K562 (cell line): ENCODE results near the gene ROBO1. TPM values are rescaled to one million over a fixed set of nuclear protein-coding genes. Genes with fewer than 3 reads are reported as not detected.

Source experiments
- ATAC-seq: fragments of 200-7000 bp; cut with Tn5 transposase; 3 replicates; pipeline ENCODE4 v1.9.1; 2020; ENCODE audit warnings: moderate library complexity
- BruUV-seq: library from RNA; stranded (reverse); fragments of 400-500 nt; replicated peaks from 2 replicates; lab custom pipeline; 2021; lab: Mats Ljungman, UMichigan
- CTCF ChIA-PET: fragments of 300-600 bp; formaldehyde crosslinking; extraction: SDS; loops from one replicate; lab custom pipeline; 2021; ENCODE audit warnings: low intra/inter-chr PET ratio; lab: Yijun Ruan, JAX
- POLR2A ChIA-PET: fragments of 300-600, 350-650 bp; sonication (Branson Sonifier 250); formaldehyde crosslinking; extraction: SDS; loops from one replicate; lab custom pipeline; 2021; ENCODE audit warnings: antibody characterized with exemption, inconsistent platforms; lab: Yijun Ruan, JAX
- DNase-seq, 4 experiments: peaks; one replicate each; pipeline versions ENCODE4 v3.0.0 to v3.0.0-alpha.2; 2011 to 2018; ENCODE audit warnings: low spot score in 3 of 4, mixed read lengths in 3 of 4; ENCODE audit errors: extremely low read depth in 1 of 4
- FAIRE-seq: peaks from 2 replicates; lab custom pipeline; 2011; peaks lifted over from hg19 to GRCh38; lab: Jason Lieb, UNC
- H2AFZ ChIP-seq: 2 replicates; pipeline ENCODE4 v1.6.0; 2011; ENCODE audit warnings: low read depth, low read length, control low read depth, inconsistent platforms
- H3K27ac ChIP-seq: fragments of 200-600 bp; 3 replicates; pipeline ENCODE4 v1.8.0; 2011; ENCODE audit warnings: low read depth, mild to moderate bottlenecking, control low read depth, inconsistent platforms, low read length, moderate library complexity, mixed read lengths; ENCODE audit errors: extremely low read depth
- H3K27me3 ChIP-seq, 2 experiments: fragments of 300-600 bp in 1 of 2; 2 replicates in 1 of 2; 3 replicates in 1 of 2; pipeline versions ENCODE4 v1.6.0 to v1.8.0; 2011; ENCODE audit warnings: inconsistent platforms in 2 of 2, low read length in 2 of 2, mild to moderate bottlenecking in 1 of 2, mixed read lengths in 1 of 2, moderate library complexity in 1 of 2; ENCODE audit not compliant: control insufficient read depth in 2 of 2, insufficient read depth in 2 of 2
- H3K36me3 ChIP-seq: fragments of 300-600 bp; 3 replicates; pipeline ENCODE4 v1.8.0; 2011; ENCODE audit warnings: mild to moderate bottlenecking, low read length, inconsistent platforms; ENCODE audit not compliant: control insufficient read depth, insufficient read depth
- H3K4me1 ChIP-seq, 2 experiments: fragments of 200-600 bp in 1 of 2; replicated peaks in 1 of 2; 2 replicates in 1 of 2; 3 replicates in 1 of 2; pipeline versions ENCODE4 v1.5.1 to v1.8.0; 2011; ENCODE audit warnings: inconsistent platforms in 2 of 2, low read length in 2 of 2, mild to moderate bottlenecking in 1 of 2, mixed read lengths in 1 of 2, moderate library complexity in 1 of 2; ENCODE audit not compliant: control insufficient read depth in 2 of 2, insufficient read depth in 2 of 2
- H3K4me2 ChIP-seq: 2 replicates; pipeline ENCODE4 v1.6.1; 2011; ENCODE audit warnings: low read length, control low read depth, inconsistent platforms, mixed read lengths; ENCODE audit not compliant: insufficient read depth
- H3K4me3 ChIP-seq: fragments of 200-600 bp; sonication (generic), shearing (Covaris generic); 2 replicates; pipeline ENCODE4 v1.5.1; 2016; ENCODE audit warnings: control low read depth, inconsistent platforms
- H3K79me2 ChIP-seq: fragments of 200-600 bp; 3 replicates; pipeline ENCODE4 v1.8.0; 2011; ENCODE audit warnings: low read length, inconsistent platforms; ENCODE audit not compliant: control insufficient read depth, insufficient read depth
- H3K9ac ChIP-seq, 2 experiments: 2 replicates each; pipeline versions ENCODE4 v1.6.0 to v1.6.1; 2011; ENCODE audit warnings: low read depth in 2 of 2, low read length in 2 of 2, control low read depth in 1 of 2, inconsistent platforms in 1 of 2, mild to moderate bottlenecking in 1 of 2, mixed read lengths in 1 of 2; ENCODE audit not compliant: insufficient read depth in 1 of 2
- H3K9me1 ChIP-seq: one replicate; pipeline ENCODE4 v1.6.0; 2011; ENCODE audit warnings: inconsistent platforms, mild to moderate bottlenecking, low read length, moderate library complexity; ENCODE audit not compliant: control insufficient read depth, insufficient read depth
- H3K9me3 ChIP-seq: replicated peaks from 2 replicates; pipeline ENCODE4 v1.5.1; 2011; ENCODE audit warnings: low read depth, low read length, inconsistent platforms; ENCODE audit not compliant: control insufficient read depth, insufficient read depth
- H4K20me1 ChIP-seq: replicated peaks from 2 replicates; pipeline ENCODE4 v1.6.1; 2011; ENCODE audit warnings: low read length, inconsistent platforms, mixed read lengths; ENCODE audit not compliant: control insufficient read depth, insufficient read depth
- ERF ChIP-seq: fragments of 450-650 bp; formaldehyde crosslinking; IDR thresholded peaks from 2 replicates; pipeline ENCODE4 v1.4.0; 2020; ENCODE audit warnings: mild to moderate bottlenecking, mixed read lengths
- RERE ChIP-seq: sonication (generic); formaldehyde crosslinking; IDR thresholded peaks from 2 replicates; pipeline ENCODE4 v1.8.0; 2023; ENCODE audit warnings: missing genetic modification reagents, mild to moderate bottlenecking, borderline replicate concordance
- THRB ChIP-seq: fragments of 450-650 bp; formaldehyde crosslinking; conservative IDR thresholded peaks from 2 replicates; pipeline ENCODE4 v1.4.0; 2022; ENCODE audit warnings: mild to moderate bottlenecking, missing genetic modification characterization
- ZBED1 ChIP-seq: IDR thresholded peaks from 2 replicates; pipeline ENCODE4 v1.6.1; 2014
- ZNF324 ChIP-seq: fragments of 250-450 bp; sonication (Bioruptor Pico); IDR thresholded peaks from 2 replicates; pipeline ENCODE4 v1.4.0; 2020; ENCODE audit warnings: mild to moderate bottlenecking
- in situ Hi-C: fragments of 300-500 bp; cut with MboI; formaldehyde crosslinking; loops from 4 replicates; pipeline ENCODE4 v1.15.0; 2018; ENCODE audit warnings: inconsistent platforms, mixed read lengths
- intact Hi-C: fragments of 100-400 bp; cut with micrococcal nuclease; formaldehyde crosslinking; loops from 2 replicates; pipeline ENCODE4 v1.14.2; 2022
- polyA plus RNA-seq, 8 experiments: library from polyadenylated mRNA; depleted of rRNA in 4 of 8; stranded (reverse) in 5 of 8; unstranded in 3 of 8; fragments of >200 nt; fragmentation: Nextera tagmentation in 2 of 8; fragmentation: Illumina TruSeq in 1 of 8; extraction: Ambion mirVana in 2 of 8; extraction: Trizol in 1 of 8; gene quantifications; 2 replicates each; pipeline versions ENCODE4 v1.2.1 to v1.2.3, GENCODE V29; 2011 to 2014; ENCODE audit warnings: inconsistent platforms in 1 of 8, missing spikeins in 1 of 8
- total RNA-seq, 7 experiments: library from RNA; depleted of rRNA in 6 of 7; stranded (reverse); fragments of >200 nt in 6 of 7; fragmentation: Illumina TruSeq in 2 of 7; extraction: Trizol in 2 of 7; gene quantifications; 2 replicates each; pipeline versions ENCODE4 v1.2.1 to v1.2.3, GENCODE V29; 2011 to 2021; ENCODE audit warnings: low replicate concordance in 1 of 7

ROBO1 gene
- total and polyA plus RNA-seq, 9 of the 15 experiments (the other 6 are each of a cell fraction or from before 2014, with no cell fraction given) = 0.01 to 0.53 (median 0.17) TPM; not detected in 5

- H3K4me1 ChIP-seq = no peaks in the 10 kb centered on the region
- ChIA-PET CTCF (no interaction called here), POLR2A (no interaction called here)
- FAIRE-seq (no peak), ATAC-seq (no peak), DNase-seq (no peak)
- no TSS peak for BruUV-seq
- in situ Hi-C loops = no loop called here
- H4K20me1 ChIP-seq = no peaks in the 10 kb centered on the region
- H3K27me3 ChIP-seq = no peaks in the 10 kb centered on the region
- intact Hi-C loops = no loop called here
- H3K79me2 ChIP-seq = no peaks in the 10 kb centered on the region
- no peak overlapping the region for H3K27ac ChIP-seq
- no peaks in the 10 kb centered on the region for H3K36me3 ChIP-seq
- no peak overlapping the region for H3K4me2 ChIP-seq
- H3K9me1 ChIP-seq = no peaks in the 10 kb centered on the region
- H3K9me3 ChIP-seq = no peaks in the 10 kb centered on the region
- no peak overlapping the region for H3K9ac ChIP-seq
- H3K4me3 ChIP-seq = no peak overlapping the region
- H2AFZ ChIP-seq = no peak overlapping the region
- TF ChIP-seq ZNF324 (CRISPR knock-in tag) (no peak), ERF (CRISPR knock-in tag) (no peak), ZBED1 (no peak), RERE (no peak), THRB (no peak)
Measured at GRCh38 chr3:78978037-78978436, 789.8 kb downstream of the ROBO1 start.
